Left lung (tissue), 10 donors: ENCODE data around the gene LAMB4. TPM values are rescaled to one million over a fixed set of nuclear protein-coding genes. Genes with fewer than 3 reads are reported as not detected.
A peak's percentile ranks its signal among the peaks of the same experiment; 100 is the strongest.

Source experiments
- ATAC-seq: fragments of 200-7000 bp; cut with Tn5 transposase; one replicate; pipeline ENCODE4 v1.9.1; 2020; ENCODE audit warnings: moderate library complexity
- DNase-seq, 4 donors: peaks; one replicate each; pipeline ENCODE4 v3.0.0-alpha.2; 2013 to 2020
- H3K27ac ChIP-seq, 2 donors: fragments of 200-600 bp; sonication (generic) in 1 of 2; one replicate each; pipeline versions ENCODE4 v1.5.0 to v1.8.0; 2020 to 2021
- H3K27me3 ChIP-seq, 2 donors: fragments of 200-600 bp; sonication (generic) in 1 of 2; one replicate each; pipeline versions ENCODE4 v1.5.0 to v1.8.0; 2020 to 2021
- H3K36me3 ChIP-seq, 2 donors: fragments of 200-600 bp; sonication (generic) in 1 of 2; one replicate each; pipeline versions ENCODE4 v1.5.0 to v1.8.0; 2020 to 2021
- H3K4me1 ChIP-seq, 2 donors: fragments of 200-600 bp; one replicate each; pipeline ENCODE4 v1.8.0; 2021
- H3K4me3 ChIP-seq, 2 donors: fragments of 200-600 bp; sonication (generic) in 1 of 2; one replicate each; pipeline versions ENCODE4 v1.5.0 to v1.8.0; 2020 to 2021; ENCODE audit warnings: mild to moderate bottlenecking in 1 of 2
- H3K9me3 ChIP-seq, 2 donors: fragments of 200-600 bp; sonication (generic) in 1 of 2; one replicate each; pipeline versions ENCODE4 v1.5.0 to v1.8.0; 2020 to 2021
- intact Hi-C, 2 donors: fragments of 100-400 bp; cut with DNase I; formaldehyde crosslinking; loops; one replicate each; pipeline versions ENCODE4 v1.11.2 to v1.14.2; 2022
- polyA plus RNA-seq, 6 donors: library from polyadenylated mRNA; unstranded; fragments of 120-200 nt; gene quantifications; one replicate each; pipeline ENCODE4 v1.2.1, GENCODE V29; 2013; ENCODE audit not compliant: insufficient read length in 6 of 6
- total RNA-seq, 2 donors: library from RNA; stranded (reverse); fragmentation: NEBNext Ultra II Directional; extraction: Animal tissue kit (Norgen Biotek cat#: 25700); gene quantifications; one replicate each; pipeline ENCODE4 v1.2.1, GENCODE V29; 2021
- TF ChIP-seq, protein P1 (sequence below), 2 donors: fragments of 200-600 bp; sonication (generic) in 1 of 2; IDR thresholded peaks; one replicate each; pipeline versions ENCODE4 v1.5.0 to v1.8.0; 2021; ENCODE audit warnings: antibody characterized with exemption in 2 of 2
- donor health status: DM: no; HTN: yes; CAD: no.
- donor health status: DM: no; HTN: no; CAD: no.

Gene LAMB4
- total and polyA plus RNA-seq, 8 donors, result 0.10 to 0.37 (median 0.29) TPM; not detected in 1

DNA sequence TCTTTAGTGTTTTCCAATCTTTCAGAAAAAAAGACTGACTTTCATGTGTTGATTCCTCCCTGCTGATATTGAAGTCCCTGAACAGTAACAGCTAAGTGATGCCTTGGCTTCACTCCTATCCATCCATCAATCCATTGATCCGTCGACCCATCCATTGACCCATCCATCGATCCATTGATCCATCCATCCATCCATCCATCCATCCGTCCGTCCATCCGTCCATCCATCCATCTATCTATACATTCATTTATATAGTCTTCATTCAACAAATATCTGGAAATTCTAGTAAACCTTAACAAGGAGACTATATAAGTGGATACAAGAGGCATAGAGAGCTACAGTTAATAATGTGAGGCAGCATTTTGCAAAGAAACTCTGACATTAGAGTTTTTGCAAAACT is 105.6 kb downstream of the LAMB4 start:
- intact Hi-C loops, result no loop called here
- no peak for DNase-seq
- no peak overlapping the region for H3K4me3 ChIP-seq
- ATAC-seq, result no peak
- no peak overlapping the region for H3K27ac ChIP-seq
- no peaks in the 10 kb centered on the region for H3K9me3 ChIP-seq
- no peaks in the 10 kb centered on the region for H3K4me1 ChIP-seq
- no peaks in the 10 kb centered on the region for H3K36me3 ChIP-seq
- TF ChIP-seq, protein P1, sequence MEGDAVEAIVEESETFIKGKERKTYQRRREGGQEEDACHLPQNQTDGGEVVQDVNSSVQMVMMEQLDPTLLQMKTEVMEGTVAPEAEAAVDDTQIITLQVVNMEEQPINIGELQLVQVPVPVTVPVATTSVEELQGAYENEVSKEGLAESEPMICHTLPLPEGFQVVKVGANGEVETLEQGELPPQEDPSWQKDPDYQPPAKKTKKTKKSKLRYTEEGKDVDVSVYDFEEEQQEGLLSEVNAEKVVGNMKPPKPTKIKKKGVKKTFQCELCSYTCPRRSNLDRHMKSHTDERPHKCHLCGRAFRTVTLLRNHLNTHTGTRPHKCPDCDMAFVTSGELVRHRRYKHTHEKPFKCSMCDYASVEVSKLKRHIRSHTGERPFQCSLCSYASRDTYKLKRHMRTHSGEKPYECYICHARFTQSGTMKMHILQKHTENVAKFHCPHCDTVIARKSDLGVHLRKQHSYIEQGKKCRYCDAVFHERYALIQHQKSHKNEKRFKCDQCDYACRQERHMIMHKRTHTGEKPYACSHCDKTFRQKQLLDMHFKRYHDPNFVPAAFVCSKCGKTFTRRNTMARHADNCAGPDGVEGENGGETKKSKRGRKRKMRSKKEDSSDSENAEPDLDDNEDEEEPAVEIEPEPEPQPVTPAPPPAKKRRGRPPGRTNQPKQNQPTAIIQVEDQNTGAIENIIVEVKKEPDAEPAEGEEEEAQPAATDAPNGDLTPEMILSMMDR (IDR thresholded peaks at IDR 0.05), result no peak
- no peaks in the 10 kb centered on the region for H3K27me3 ChIP-seq

DNA sequence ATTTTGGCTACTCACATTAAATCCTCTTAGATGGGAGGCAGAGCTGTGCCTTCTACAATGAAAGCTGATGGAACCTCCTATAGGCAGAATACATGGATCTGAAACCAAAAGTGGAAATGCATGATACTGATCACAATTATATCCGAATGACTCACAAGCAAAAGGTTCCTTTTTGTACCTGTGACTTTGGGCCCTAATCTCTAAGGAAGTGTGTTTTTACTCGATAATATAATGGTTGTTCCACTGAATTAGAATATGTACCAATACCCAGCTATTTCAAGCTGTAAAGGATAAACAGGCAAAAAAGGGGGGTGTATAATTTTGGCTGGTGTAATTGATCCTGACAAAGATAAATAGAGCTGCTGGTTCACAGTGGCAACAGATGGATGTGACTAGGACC is 109.6 kb downstream of the LAMB4 start:
- intact Hi-C loops, result no loop called here

DNA sequence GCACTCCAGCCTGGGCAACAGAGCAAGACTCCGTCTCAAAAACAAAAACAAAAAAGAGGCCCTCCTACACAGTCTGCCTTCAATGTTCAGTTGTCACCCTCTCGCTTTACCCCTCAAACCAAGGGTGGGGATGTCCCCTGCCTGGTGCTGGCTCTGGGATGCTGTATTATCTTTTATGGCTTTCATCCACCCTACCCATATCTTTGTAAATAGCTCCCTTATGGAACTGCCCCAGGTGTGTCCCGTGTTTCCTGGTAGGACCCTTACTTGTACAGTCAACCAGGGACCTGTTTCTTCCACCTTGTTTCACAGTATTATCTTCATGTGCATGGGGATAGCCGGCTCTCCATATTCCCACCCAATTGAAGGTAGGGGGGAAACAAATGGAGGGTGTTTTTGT is 111.5 kb downstream of the LAMB4 start:
- Histone ChIP-seq H3K27me3 (no peaks in the 10 kb centered on the region), H3K4me3 (no peak overlapping the region), H3K9me3 (no peaks in the 10 kb centered on the region), H3K36me3 (no peaks in the 10 kb centered on the region), H3K4me1 (no peaks in the 10 kb centered on the region), H3K27ac (no peak overlapping the region)
- no peak for ATAC-seq
- TF ChIP-seq, protein P1 (IDR thresholded peaks at IDR 0.05), result no peak
- no peak for DNase-seq
- intact Hi-C loops, result no loop called here

More for the DNA sequence above, 109.6 kb downstream of the LAMB4 start:
- DNase-seq (no peak), ATAC-seq (no peak)
- H3K27ac ChIP-seq, result no peak overlapping the region
- H3K4me1 ChIP-seq, result no peaks in the 10 kb centered on the region
- TF ChIP-seq, protein P1 (IDR thresholded peaks at IDR 0.05), result no peak
- H3K9me3 ChIP-seq, result no peaks in the 10 kb centered on the region
- no peaks in the 10 kb centered on the region for H3K27me3 ChIP-seq
- H3K4me3 ChIP-seq, result no peak overlapping the region
- H3K36me3 ChIP-seq, result no peaks in the 10 kb centered on the region

DNA sequence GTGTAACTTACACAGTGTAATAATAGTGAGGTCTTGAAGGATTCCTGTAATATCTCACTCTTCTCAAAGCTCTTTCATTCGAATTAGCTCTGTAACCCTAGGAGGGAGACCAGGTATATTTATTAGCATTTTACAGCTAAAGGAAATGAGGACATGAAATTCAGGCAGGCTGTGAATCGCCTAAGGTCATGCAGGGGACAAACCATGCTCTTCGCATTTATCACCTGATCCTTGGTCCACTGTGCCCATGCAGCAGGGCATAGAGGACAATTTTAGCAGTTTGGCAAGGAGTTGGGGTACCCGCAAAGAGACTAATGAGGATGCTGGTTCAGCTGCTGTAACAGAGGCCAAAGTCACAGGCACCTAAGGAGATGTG is 112.4 kb downstream of the LAMB4 start:
- H3K27me3 ChIP-seq, result no peaks in the 10 kb centered on the region
- H3K4me1 ChIP-seq, result no peaks in the 10 kb centered on the region
- no peak overlapping the region for H3K4me3 ChIP-seq
- DNase-seq, result no peak
- H3K27ac ChIP-seq, result no peak overlapping the region
- H3K36me3 ChIP-seq, result no peaks in the 10 kb centered on the region
- intact Hi-C loops, result no loop called here
- TF ChIP-seq, protein P1 (IDR thresholded peaks at IDR 0.05), result no peak
- H3K9me3 ChIP-seq, result no peaks in the 10 kb centered on the region
- no peak for ATAC-seq

DNA sequence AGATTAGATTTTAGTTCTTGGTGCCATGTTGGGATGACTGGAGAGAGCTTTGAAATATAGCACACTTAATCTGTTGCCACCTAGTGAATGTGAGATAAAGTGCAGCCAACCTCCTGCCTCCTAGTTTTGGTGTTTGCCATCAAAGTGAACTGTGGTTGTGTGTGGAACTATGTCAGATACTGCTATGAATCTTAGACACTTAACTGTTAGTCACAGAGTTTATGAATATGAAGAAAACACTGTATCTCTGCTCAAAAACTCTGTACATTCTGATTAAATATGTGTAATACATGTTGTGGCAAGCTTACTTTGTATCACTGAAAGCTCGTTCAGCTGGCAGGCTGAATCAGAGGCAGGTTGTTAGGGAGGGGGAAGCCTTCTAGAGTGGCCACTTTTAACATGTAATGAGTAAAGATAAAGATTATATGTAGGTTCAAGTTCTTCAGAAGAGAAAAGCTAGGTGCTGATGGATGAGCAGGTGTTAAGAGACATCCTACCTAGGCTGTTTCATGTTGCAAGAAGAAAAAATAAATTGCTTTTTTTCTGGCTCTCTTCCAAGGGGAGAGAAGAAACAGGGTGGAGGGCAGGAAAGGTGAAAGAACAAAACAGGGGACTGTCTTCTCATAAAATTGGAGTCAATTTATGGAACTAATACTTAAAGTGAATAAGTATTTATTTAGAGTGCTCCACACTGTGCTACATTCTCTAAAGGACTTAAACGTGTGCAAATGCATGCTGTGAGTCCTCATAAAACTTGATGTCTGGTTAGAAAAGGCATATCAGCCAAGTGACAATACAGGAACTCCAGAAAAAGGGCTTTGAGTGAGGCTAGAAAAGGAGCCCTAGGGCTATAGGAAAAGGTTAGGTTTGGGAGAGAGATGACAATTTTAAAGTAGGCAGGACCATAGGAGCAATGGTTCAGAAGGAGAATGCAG is 113.1 kb downstream of the LAMB4 start:
- no peak overlapping the region for H3K27ac ChIP-seq
- H3K9me3 ChIP-seq, result no peaks in the 10 kb centered on the region
- no peaks in the 10 kb centered on the region for H3K4me1 ChIP-seq
- TF ChIP-seq, protein P1 (IDR thresholded peaks at IDR 0.05), result peak in 1 of 2 donors; percentile 23
- H3K36me3 ChIP-seq, result no peaks in the 10 kb centered on the region
- peak; percentile 76 for ATAC-seq
- H3K4me3 ChIP-seq, result no peak overlapping the region
- no peaks in the 10 kb centered on the region for H3K27me3 ChIP-seq
- DNase-seq, result no peak
- intact Hi-C loops, result no loop called here
